IPS-NIHi11 (cell line): Measurements from ENCODE around the gene GCH1.

Experiments
- DNase-seq: peaks from one replicate; pipeline ENCODE4 v3.0.0; 2012; ENCODE audit warnings: mixed read lengths, low spot score

GCH1 gene

DNA sequence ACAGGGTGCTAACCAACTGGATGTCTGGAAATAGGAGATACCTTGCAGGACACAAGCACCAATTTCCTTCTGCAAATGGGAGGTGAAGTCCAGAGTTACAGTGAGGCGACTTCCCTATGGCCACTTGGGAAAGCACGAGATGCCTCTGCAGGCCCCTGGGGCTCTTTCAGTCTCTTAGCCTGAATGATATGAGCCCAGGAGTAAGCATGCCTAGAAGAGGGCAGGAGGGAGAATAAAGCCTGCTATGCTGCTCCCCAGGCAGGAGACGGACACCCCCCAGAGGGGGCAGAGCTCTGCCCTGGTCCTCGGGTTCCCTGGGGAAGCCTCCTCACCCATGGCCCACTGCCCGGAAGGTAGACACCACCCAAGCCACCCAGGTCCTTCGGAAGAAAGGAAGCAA, 105.1 kb downstream of the GCH1 start:
- DNase-seq, result no peak

DNA sequence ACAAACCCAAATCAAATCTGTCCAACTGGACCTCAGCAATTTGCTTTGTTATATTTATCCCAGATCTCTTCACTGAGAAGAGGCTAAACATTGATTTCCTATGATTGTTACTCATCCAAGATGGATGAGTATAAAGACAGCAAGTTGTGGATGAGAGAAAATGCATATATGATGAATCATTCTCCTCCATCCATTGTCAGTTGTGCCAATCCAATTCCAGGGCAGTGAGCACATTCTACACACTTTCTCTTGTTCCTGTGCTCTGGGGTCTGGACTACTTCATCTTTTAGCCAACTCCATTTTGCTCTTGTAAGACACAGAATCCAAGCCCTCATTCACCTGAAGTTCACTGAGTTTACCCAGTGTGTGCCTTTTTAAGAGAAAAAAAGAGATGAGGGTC, 105.7 kb downstream of the GCH1 start:
- no peak for DNase-seq

DNA sequence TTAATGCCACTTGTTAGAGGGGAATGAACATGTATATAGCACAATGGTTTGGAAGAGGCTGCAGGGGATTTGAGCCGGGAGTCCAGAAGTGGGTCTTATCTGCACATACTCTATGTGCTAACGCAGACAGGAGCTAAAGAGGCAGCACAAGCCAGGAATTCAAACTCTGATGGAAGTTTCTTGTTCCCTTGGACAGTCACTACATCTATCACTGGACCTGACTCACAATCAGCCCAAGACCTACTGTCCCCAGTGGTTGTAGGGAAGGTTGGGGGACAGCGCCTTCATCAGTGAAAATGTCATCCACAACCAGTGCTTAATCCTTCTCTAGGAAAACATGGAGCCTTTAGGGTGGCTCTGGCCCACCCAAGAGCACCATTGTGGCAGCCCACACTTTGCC, 107.8 kb downstream of the GCH1 start:
- no peak for DNase-seq

DNA sequence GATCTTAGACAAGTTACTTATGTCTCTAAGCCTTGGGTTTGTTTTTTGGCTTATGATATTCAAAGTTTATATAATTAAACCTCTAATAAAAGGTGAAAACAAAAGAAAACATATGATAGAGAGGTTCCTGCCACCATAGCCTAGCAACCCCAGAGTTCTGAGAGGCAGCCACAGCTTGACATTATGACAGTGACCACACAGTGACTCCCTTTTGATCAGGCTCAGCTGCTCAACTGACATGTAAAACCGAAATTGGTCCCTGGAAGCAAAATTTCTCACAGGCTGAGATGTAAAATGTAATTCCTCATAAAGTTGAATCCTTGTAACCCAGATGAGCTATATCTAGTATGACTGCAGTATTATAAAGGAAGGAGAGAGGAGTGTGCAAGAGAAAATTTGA, 108.5 kb downstream of the GCH1 start:
- no peak for DNase-seq

DNA sequence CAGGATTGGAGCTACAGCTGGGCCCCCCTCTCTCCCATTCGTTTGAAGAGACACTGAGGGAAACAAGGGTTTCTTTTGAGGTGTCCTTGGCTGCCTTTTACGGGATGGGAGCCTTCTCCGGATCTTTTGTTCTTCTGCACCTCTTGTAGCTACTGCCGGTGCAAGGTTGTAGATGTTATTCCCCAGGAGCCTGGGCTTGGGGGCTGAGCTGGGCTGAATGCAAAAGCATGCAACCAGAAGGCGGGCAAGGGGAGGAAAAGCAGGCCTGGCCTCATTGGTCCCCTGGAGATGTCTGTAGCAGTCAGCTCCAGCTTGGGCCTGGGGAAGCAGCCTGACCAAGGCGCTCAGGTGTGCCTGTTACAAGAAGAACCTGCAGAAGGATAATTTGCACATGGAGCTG, 110.3 kb downstream of the GCH1 start:
- DNase-seq, result no peak
